GM10266 (cell line): ENCODE results near the gene DDX10.

Experiments used
- DNase-seq: peaks from one replicate; pipeline ENCODE4 v3.0.0; 2012; ENCODE audit errors: extremely low spot score
- TF ChIP-seq, protein P1 (sequence below): IDR thresholded peaks from 2 replicates; pipeline ENCODE4 v1.5.1; 2012; ENCODE audit warnings: mild to moderate bottlenecking, low read depth; ENCODE audit not compliant: control insufficient read depth, insufficient read depth; ENCODE audit errors: missing control alignments

The DDX10 gene

DNA sequence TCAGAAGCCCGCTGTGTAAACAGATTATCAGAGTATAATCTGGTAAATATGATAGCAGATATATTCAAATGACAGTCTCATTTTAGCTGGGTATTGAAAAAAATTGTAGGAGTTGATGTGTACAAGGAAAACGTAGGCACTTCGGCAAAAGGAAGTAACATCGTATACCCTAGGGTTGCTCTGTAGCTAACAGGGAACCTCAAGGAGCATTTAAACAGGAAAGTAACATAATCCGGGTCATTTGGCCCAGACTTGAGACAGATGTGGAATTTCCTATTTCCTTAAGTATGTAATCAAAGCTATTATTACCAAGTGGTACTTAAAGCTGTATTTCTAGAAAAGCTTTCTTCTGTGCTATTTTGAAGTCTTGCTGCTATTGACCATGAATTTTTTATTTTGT, 215.6 kb downstream of the DDX10 start:
- TF ChIP-seq, protein P1, sequence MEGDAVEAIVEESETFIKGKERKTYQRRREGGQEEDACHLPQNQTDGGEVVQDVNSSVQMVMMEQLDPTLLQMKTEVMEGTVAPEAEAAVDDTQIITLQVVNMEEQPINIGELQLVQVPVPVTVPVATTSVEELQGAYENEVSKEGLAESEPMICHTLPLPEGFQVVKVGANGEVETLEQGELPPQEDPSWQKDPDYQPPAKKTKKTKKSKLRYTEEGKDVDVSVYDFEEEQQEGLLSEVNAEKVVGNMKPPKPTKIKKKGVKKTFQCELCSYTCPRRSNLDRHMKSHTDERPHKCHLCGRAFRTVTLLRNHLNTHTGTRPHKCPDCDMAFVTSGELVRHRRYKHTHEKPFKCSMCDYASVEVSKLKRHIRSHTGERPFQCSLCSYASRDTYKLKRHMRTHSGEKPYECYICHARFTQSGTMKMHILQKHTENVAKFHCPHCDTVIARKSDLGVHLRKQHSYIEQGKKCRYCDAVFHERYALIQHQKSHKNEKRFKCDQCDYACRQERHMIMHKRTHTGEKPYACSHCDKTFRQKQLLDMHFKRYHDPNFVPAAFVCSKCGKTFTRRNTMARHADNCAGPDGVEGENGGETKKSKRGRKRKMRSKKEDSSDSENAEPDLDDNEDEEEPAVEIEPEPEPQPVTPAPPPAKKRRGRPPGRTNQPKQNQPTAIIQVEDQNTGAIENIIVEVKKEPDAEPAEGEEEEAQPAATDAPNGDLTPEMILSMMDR = no peak
- no peak for DNase-seq

DNA sequence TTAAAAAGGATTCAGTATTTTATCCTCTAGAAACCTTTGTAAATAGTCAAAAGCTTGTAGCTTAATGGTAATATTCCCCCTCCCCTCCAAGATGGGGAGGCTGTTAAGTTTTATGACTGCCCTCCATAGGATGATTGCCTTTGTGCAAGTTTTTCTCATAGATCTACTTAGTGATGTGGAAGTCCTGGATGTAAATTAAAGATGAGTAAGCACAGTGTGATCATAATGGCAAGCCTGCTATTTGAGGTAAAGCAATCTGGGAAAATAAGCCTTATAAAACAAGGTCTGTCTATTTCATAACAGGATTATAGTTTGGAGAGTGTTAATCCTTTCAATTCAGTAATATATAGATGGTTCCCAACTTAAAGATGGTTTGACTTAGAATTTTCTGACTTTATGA, 216.3 kb downstream of the DDX10 start:
- no peak for DNase-seq
- TF ChIP-seq, protein P1 = no peak

DNA sequence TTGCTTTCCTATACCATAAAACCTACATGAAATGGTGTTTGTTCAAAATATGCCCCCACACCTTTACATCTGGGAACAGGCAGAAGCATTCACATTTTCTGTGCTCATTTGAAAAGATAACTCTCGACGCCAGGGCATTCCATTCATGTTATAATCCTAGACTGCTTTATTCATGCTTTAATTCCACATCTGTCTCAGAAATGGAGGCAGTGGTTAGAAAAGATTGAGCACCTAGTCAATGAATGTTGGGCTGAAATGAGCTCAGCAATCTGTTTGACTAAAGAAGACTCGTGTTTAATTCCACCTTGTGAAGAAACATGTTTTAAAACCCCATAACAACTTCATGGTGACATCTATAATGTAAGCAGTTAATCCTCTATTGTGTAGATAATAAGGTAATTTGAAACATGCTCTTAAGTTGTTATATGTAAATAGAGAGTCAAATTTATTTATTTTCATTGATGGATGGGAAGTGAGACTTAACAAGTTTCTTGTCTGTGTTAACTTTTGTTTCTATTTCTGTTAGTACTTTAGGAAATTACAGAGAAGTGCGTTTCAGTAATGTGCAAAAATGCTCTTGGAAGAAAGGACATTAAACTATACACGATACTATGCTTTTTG, 217.5 kb downstream of the DDX10 start:
- no peak for DNase-seq
- TF ChIP-seq, protein P1 = no peak

DNA sequence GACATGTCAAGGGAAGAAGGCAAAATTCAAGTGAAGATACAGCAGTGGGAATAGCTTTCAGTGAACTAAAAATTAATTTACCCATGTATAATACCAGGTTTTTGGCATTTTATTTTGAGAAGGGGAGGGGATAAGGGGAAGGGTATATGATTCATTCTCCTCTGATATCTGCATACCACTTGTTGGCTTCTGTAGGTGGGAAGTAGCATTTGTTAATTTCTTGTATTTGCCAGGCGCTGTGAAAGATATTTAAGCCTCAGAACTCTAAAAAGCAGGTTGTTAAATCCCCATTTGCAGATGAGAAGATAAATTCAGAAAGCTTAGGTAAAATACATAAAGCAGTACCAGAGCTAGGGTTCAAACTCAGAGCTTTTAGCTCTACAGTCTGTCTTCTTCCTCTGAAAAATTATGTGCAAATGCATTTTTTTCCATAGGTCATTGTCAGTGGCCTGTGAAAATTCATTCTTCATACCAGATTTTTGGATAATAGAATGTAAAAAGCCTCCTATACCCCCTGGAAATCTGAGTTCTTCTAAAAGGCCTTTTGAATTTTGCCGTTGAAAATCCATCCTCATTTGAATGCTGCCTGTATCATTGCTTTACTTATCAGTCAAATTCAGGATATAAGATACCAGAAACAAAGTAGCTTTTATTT, 221.3 kb downstream of the DDX10 start:
- TF ChIP-seq, protein P1 = no peak
- no peak for DNase-seq

DNA sequence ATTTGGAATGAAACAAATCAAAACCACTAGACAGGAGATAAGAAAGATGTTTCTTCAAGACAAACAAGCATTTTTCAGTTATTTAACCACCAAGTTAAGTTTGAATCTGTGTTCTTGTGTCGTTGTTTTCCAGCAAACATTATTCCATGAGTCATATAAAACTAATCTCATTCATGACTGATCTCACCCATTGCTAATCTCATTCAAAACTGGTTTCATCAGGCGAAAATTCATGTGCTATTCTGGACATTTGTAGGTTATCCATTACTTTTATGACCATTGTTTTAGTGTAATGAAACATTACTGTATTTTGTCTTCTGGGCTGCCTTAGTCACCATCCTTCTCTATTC, 221.8 kb downstream of the DDX10 start:
- DNase-seq = no peak
- TF ChIP-seq, protein P1 = no peak

DNA sequence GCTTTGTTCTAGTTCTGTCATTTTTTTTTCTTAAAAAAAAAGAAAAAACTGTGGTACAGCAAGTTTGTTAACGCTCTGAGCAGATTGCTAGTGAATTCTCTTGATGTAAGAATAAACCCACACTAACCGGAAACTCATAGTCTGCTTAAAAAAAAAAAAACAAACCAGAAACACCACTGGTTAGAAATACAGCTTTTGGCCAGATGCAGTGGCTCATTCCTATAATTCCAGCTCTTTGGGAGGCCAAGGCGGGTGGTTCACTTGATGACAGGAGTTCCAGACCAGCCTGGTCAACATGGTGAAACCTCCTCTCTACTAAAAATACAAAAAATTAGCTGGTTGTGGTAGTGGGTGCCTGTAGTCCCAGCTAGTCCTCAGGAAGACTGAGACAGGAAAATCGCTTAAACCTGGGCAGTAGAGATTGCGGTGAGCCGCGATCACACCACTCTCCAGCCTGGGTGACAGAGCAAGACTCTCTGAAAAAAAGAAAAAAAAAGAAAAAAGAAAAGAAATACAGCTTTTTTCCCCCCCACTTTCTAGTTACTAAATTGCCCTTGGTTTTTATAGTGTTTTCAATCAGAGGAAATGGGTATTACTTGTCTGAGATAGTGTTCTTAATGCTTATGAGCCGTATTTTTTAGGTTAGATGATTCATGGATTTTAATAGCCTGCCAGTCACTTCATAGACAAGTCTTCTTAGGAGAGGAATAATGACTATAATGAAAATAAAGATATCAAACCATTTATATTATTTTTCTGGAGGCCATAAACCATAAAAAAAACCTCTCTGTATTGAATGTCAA, 222.8 kb downstream of the DDX10 start:
- TF ChIP-seq, protein P1 = no peak
- DNase-seq = no peak
